H1 (cell line): Measurements from ENCODE around the gene SERPINH1.

Experiments used
- POLR2A ChIP-seq, 2 experiments: IDR thresholded peaks; 1 replicate in 1 of 2; 2 replicates in 1 of 2; pipeline ENCODE4 v1.6.1; 2011; ENCODE audit warnings: low read depth in 2 of 2, low read length in 2 of 2, mild to moderate bottlenecking in 2 of 2; ENCODE audit errors: control extremely low read depth in 1 of 2
- POLR2AphosphoS5 ChIP-seq: IDR thresholded peaks from 2 replicates; pipeline ENCODE4 v1.6.1; 2011; ENCODE audit warnings: low read depth, low read length
- POU5F1 ChIP-seq: IDR thresholded peaks from 2 replicates; pipeline ENCODE4 v1.6.1; 2011; ENCODE audit warnings: low read depth, mild to moderate bottlenecking, low read length, moderate library complexity
- SP1 ChIP-seq: IDR thresholded peaks from 2 replicates; pipeline ENCODE4 v1.6.1; 2011; ENCODE audit warnings: low read depth, low read length
- TF ChIP-seq, protein P1 (sequence below), 3 experiments: IDR thresholded peaks; 1 replicate in 2 of 3; 2 replicates in 1 of 3; pipeline versions ENCODE4 v1.5.1 to v1.6.1; 2011; ENCODE audit warnings: low read length in 3 of 3, mild to moderate bottlenecking in 3 of 3, inconsistent platforms in 2 of 3, low read depth in 1 of 3, moderate library complexity in 1 of 3; ENCODE audit not compliant: insufficient read depth in 1 of 3; ENCODE audit errors: control extremely low read depth in 1 of 3
- TF ChIP-seq, protein P2 (sequence below): IDR thresholded peaks from 2 replicates; pipeline ENCODE4 v1.6.1; 2012; ENCODE audit warnings: low read length, inconsistent platforms

DNA sequence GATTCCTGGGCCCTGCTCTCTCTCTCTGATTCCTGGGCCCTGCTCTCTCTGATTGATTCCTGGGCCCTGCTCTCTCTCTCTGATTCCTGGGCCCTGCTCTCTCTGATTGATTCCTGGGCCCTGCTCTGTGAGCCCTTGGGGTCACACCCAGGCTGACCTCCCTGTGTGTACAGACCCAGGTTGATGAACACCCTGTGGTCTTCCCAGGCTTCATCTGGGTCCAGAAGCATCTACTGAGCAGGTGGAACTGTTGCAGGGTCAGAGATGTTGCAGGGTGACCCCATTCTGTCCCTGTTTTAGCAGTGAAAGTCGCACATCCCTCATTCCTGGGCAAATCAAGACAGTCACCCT is 20.0 kb upstream of the SERPINH1 start:
- TF ChIP-seq, protein P1, sequence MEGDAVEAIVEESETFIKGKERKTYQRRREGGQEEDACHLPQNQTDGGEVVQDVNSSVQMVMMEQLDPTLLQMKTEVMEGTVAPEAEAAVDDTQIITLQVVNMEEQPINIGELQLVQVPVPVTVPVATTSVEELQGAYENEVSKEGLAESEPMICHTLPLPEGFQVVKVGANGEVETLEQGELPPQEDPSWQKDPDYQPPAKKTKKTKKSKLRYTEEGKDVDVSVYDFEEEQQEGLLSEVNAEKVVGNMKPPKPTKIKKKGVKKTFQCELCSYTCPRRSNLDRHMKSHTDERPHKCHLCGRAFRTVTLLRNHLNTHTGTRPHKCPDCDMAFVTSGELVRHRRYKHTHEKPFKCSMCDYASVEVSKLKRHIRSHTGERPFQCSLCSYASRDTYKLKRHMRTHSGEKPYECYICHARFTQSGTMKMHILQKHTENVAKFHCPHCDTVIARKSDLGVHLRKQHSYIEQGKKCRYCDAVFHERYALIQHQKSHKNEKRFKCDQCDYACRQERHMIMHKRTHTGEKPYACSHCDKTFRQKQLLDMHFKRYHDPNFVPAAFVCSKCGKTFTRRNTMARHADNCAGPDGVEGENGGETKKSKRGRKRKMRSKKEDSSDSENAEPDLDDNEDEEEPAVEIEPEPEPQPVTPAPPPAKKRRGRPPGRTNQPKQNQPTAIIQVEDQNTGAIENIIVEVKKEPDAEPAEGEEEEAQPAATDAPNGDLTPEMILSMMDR (IDR thresholded peaks at IDR 0.05; ENCODE audit: control extremely low read depth in 1 of 3, insufficient read depth in 1 of 3, low read depth in 1 of 3, low read length in 3 of 3), result no peak
- TF ChIP-seq POLR2A (IDR thresholded peaks at IDR 0.05; ENCODE audit: control extremely low read depth in 1 of 2, low read depth in 2 of 2, low read length in 2 of 2), result no peak
- TF ChIP-seq, protein P2, sequence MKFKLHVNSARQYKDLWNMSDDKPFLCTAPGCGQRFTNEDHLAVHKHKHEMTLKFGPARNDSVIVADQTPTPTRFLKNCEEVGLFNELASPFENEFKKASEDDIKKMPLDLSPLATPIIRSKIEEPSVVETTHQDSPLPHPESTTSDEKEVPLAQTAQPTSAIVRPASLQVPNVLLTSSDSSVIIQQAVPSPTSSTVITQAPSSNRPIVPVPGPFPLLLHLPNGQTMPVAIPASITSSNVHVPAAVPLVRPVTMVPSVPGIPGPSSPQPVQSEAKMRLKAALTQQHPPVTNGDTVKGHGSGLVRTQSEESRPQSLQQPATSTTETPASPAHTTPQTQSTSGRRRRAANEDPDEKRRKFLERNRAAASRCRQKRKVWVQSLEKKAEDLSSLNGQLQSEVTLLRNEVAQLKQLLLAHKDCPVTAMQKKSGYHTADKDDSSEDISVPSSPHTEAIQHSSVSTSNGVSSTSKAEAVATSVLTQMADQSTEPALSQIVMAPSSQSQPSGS, result no peak
- TF ChIP-seq POU5F1, result no peak
- no peak for TF ChIP-seq SP1
- no peak for TF ChIP-seq POLR2AphosphoS5
